ENCODE data around the gene ZNF75A. TPM values are rescaled to one million over a fixed set of nuclear protein-coding genes. Genes with fewer than 3 reads are reported as not detected.
A peak's percentile ranks its signal among the peaks of the same experiment; 100 is the strongest.

The ZNF75A gene
- polyA plus RNA-seq, 3 donors, result 2.3 to 10.2 (median 2.8) TPM

GRCh38 chr16:3283543-3284447, 21.5 kb upstream of the ZNF75A start:
- peak in 2 of 3 donors; percentile 13 to 26 for DNase-seq
- no peak for TF ChIP-seq CTCF (IDR thresholded peaks at IDR 0.05)
- Histone ChIP-seq H3K4me3 (replicated peaks in 1 of 3; ENCODE audit: low read depth in 2 of 3, low read length in 3 of 3) (peak overlapping the region; percentile 56 to 90 (median 87)), H2AFZ (ENCODE audit: insufficient read depth, low read depth, low read length, poor library complexity, severe bottlenecking) (peak overlapping the region; percentile 84), H3K27ac (ENCODE audit: low read depth in 1 of 2, low read length in 2 of 2) (peak overlapping the region; percentile 96), H3K9me3 (replicated peaks in 1 of 2; ENCODE audit: control insufficient read depth in 1 of 2, insufficient read depth in 1 of 2, low read length in 2 of 2) (peaks cover 34 to 40% of the 10 kb centered on the region in 2 donors), H3K9ac (ENCODE audit: insufficient read depth, low read length, poor library complexity, severe bottlenecking) (peak overlapping the region; percentile 92), H4K20me1 (ENCODE audit: insufficient read depth, low read length) (peaks cover 6% of the 10 kb centered on the region), H3K4me2 (replicated peaks; ENCODE audit: extremely low read depth, low read length, poor library complexity, severe bottlenecking) (peak overlapping the region; percentile 90), H3K36me3 (replicated peaks in 1 of 2; ENCODE audit: control insufficient read depth in 1 of 2, insufficient read depth in 2 of 2, low read length in 2 of 2) (peaks cover 28 to 36% of the 10 kb centered on the region in 2 donors), H3K79me2 (ENCODE audit: insufficient read depth, low read length) (peaks cover 50% of the 10 kb centered on the region), H3K27me3 (ENCODE audit: control insufficient read depth in 2 of 2, insufficient read depth in 2 of 2, low read length in 2 of 2) (no peaks in the 10 kb centered on the region), H3K4me1 (ENCODE audit: control insufficient read depth in 1 of 2, insufficient read depth in 2 of 2, low read length in 2 of 2) (peaks cover 37 to 43% of the 10 kb centered on the region in 2 donors)
- Mint-ChIP-seq H3K9me3 (peaks cover 27 to 46% (median 38%) of the 10 kb centered on the region in 7 donors), H3K4me3 (peak overlapping the region; percentile 91 to 98), H3K36me3 (peaks cover 38 to 42% of the 10 kb centered on the region in 2 donors), H3K27ac (peak overlapping the region; percentile 95 to 99 (median 96)), H3K27me3 (ENCODE audit: low read depth in 3 of 3) (peaks cover 2 to 4% (median 3%) of the 10 kb centered on the region in 3 donors), H3K4me1 (peaks cover 28% of the 10 kb centered on the region)
- intact Hi-C loops (cut with micrococcal nuclease), result loop anchor here (1.0 to 5.0 kb wide), 7 partner anchors 19 to 174 kb away; partner anchors contain the start of genes MEFV (in 1 of the 2), NAA60 (in 1 of the 2), ZNF174 (in 1 of the 2) and ZNF200 (in 1 of the 2)
- 6% methylated on average over 52 of the region's 56 CpGs for WGBS (ENCODE audit: insufficient coverage)

DNA sequence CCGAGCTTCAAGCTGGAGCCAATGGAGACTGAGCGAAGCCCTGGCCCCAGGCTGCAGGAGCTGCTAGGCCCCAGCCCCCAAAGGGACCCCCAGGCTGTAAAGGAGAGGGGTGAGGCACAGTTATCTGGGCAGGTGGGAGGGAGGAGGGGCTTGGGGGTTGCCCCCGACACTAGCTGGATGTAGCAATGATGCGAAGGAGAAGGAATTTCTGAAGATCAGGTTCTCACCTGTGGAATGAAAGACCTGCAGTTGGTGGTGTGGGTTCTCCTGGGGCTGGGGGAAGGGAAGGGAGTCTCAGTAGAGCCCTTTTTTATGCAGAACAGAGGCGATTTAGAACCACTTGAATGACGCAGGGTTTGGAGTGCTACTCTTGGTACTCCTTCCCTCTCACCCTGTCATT, 20.2 kb upstream of the ZNF75A start:
- Mint-ChIP-seq H3K4me3 (peak overlapping the region in 1 of 2 donors; percentile 50), H3K27me3 (ENCODE audit: low read depth in 3 of 3) (peaks cover 0 to 3% (median 0%) of the 10 kb centered on the region in 3 donors), H3K27ac (peak overlapping the region in 1 of 7 donors; percentile 50), H3K4me1 (peaks cover 28% of the 10 kb centered on the region), H3K9me3 (peaks cover 39 to 59% (median 51%) of the 10 kb centered on the region in 7 donors), H3K36me3 (peaks cover 51 to 55% of the 10 kb centered on the region in 2 donors)
- Histone ChIP-seq H3K4me3 (replicated peaks in 1 of 3; ENCODE audit: low read depth in 2 of 3, low read length in 3 of 3) (peak overlapping the region in 1 of 3 experiments; percentile 90), H3K4me2 (replicated peaks; ENCODE audit: extremely low read depth, low read length, poor library complexity, severe bottlenecking) (peak overlapping the region; percentile 90), H3K9ac (ENCODE audit: insufficient read depth, low read length, poor library complexity, severe bottlenecking) (no peak overlapping the region), H3K27ac (ENCODE audit: low read depth in 1 of 2, low read length in 2 of 2) (no peak overlapping the region), H4K20me1 (ENCODE audit: insufficient read depth, low read length) (peaks cover 6% of the 10 kb centered on the region), H3K4me1 (ENCODE audit: control insufficient read depth in 1 of 2, insufficient read depth in 2 of 2, low read length in 2 of 2) (peaks cover 37 to 43% of the 10 kb centered on the region in 2 donors), H3K79me2 (ENCODE audit: insufficient read depth, low read length) (peaks cover 60% of the 10 kb centered on the region), H2AFZ (ENCODE audit: insufficient read depth, low read depth, low read length, poor library complexity, severe bottlenecking) (no peak overlapping the region), H3K9me3 (replicated peaks in 1 of 2; ENCODE audit: control insufficient read depth in 1 of 2, insufficient read depth in 1 of 2, low read length in 2 of 2) (peaks cover 47 to 54% of the 10 kb centered on the region in 2 donors), H3K36me3 (replicated peaks in 1 of 2; ENCODE audit: control insufficient read depth in 1 of 2, insufficient read depth in 2 of 2, low read length in 2 of 2) (peaks cover 40 to 50% of the 10 kb centered on the region in 2 donors), H3K27me3 (ENCODE audit: control insufficient read depth in 2 of 2, insufficient read depth in 2 of 2, low read length in 2 of 2) (no peaks in the 10 kb centered on the region)
- DNase-seq, result no peak
- 100% methylated on average over 4 of the region's 6 CpGs for WGBS (ENCODE audit: insufficient coverage)
- no peak for TF ChIP-seq CTCF (IDR thresholded peaks at IDR 0.05)
- intact Hi-C loops (cut with micrococcal nuclease), result no loop called here

All from CD14-positive monocyte (primary cell).